Endodermal cell (in vitro differentiated cells): ENCODE data around the gene PTX3. TPM values are rescaled to one million over a fixed set of nuclear protein-coding genes. Genes with fewer than 3 reads are reported as not detected.

Source experiments
- DNase-seq: peaks from one replicate; pipeline ENCODE4 v3.0.0-alpha.2; 2017
- H3K27ac ChIP-seq: 2 replicates; pipeline ENCODE4 v1.5.1; 2013; ENCODE audit warnings: mild to moderate bottlenecking, low read depth, low read length, moderate library complexity
- H3K27me3 ChIP-seq: 2 replicates; pipeline ENCODE4 v1.6.1; 2013; ENCODE audit warnings: mild to moderate bottlenecking, low read length, moderate library complexity; ENCODE audit not compliant: insufficient read depth, control insufficient read depth, poor library complexity, severe bottlenecking
- H3K36me3 ChIP-seq: 2 replicates; pipeline ENCODE4 v1.7.0; 2013; ENCODE audit warnings: mild to moderate bottlenecking, low read length, moderate library complexity; ENCODE audit not compliant: control insufficient read depth, insufficient read depth
- H3K4me1 ChIP-seq: one replicate; pipeline ENCODE4 v1.7.0; 2013; ENCODE audit warnings: low read length; ENCODE audit not compliant: control insufficient read depth, insufficient read depth
- H3K4me3 ChIP-seq: 2 replicates; pipeline ENCODE4 v1.5.1; 2013; ENCODE audit warnings: mild to moderate bottlenecking, low read length, moderate library complexity
- H3K9ac ChIP-seq: 2 replicates; pipeline ENCODE4 v1.6.1; 2013; ENCODE audit warnings: mild to moderate bottlenecking, low read length, moderate library complexity; ENCODE audit not compliant: poor library complexity, severe bottlenecking; ENCODE audit errors: extremely low read depth
- H3K9me3 ChIP-seq: 2 replicates; pipeline ENCODE4 v1.6.1; 2013; ENCODE audit warnings: mild to moderate bottlenecking, low read length, moderate library complexity; ENCODE audit not compliant: control insufficient read depth
- H3K27ac Mint-ChIP-seq: 2 replicates; pipeline ENCODE4 v1.8.0; 2020; ENCODE audit warnings: mixed read lengths
- H3K27me3 Mint-ChIP-seq: 2 replicates; pipeline ENCODE4 v1.8.0; 2021; ENCODE audit warnings: mild to moderate bottlenecking, mixed read lengths; ENCODE audit not compliant: insufficient read depth
- H3K36me3 Mint-ChIP-seq: 2 replicates; pipeline ENCODE4 v1.8.0; 2020; ENCODE audit warnings: low read depth, mixed read lengths
- H3K4me1 Mint-ChIP-seq: 2 replicates; pipeline ENCODE4 v1.8.0; 2020; ENCODE audit warnings: mixed read lengths
- H3K4me3 Mint-ChIP-seq: 2 replicates; pipeline ENCODE4 v1.8.0; 2020; ENCODE audit warnings: mild to moderate bottlenecking, moderate library complexity, mixed read lengths
- H3K9me3 Mint-ChIP-seq: 2 replicates; pipeline ENCODE4 v1.8.0; 2020; ENCODE audit warnings: mild to moderate bottlenecking, mixed read lengths
- CTCF ChIP-seq: fragments of 200-600 bp; sonication (generic); conservative IDR thresholded peaks from 2 replicates; pipeline ENCODE4 v1.5.0; 2021; ENCODE audit warnings: antibody characterized with exemption, mild to moderate bottlenecking
- WGBS, 2 experiments: methylation state at CpG; one replicate each; pipeline versions ENCODE4 v1.1.5 to v1.1.7; 2013; ENCODE audit warnings: missing lambda C conversion rate in 2 of 2, mixed read lengths in 1 of 2; ENCODE audit not compliant: insufficient coverage in 1 of 2, insufficient read length in 1 of 2; 5-methylcytosine and 5-hydroxymethylcytosine counted together
- total RNA-seq, 2 donors: library from RNA; stranded (reverse); fragmentation: NEBNext Ultra II Directional in 1 of 2; extraction: Animal tissue kit (Norgen Biotek cat#: 25700) in 1 of 2; gene quantifications; 2 replicates in 1 of 2; 3 replicates in 1 of 2; pipeline ENCODE4 v1.2.1, GENCODE V29; 2021

The PTX3 gene
- total RNA-seq, 2 donors from 2014 or later, result 0.13 to 0.51 TPM

- Histone ChIP-seq H3K9me3 (no peaks in the 10 kb centered on the region), H3K4me1 (no peaks in the 10 kb centered on the region), H3K9ac (no peak overlapping the region), H3K27ac (no peak overlapping the region), H3K36me3 (no peaks in the 10 kb centered on the region), H3K27me3 (no peaks in the 10 kb centered on the region), H3K4me3 (no peak overlapping the region)
- no peak for TF ChIP-seq CTCF
- Mint-ChIP-seq H3K9me3 (no peaks in the 10 kb centered on the region), H3K27me3 (no peaks in the 10 kb centered on the region), H3K4me1 (no peaks in the 10 kb centered on the region), H3K27ac (no peak overlapping the region), H3K36me3 (no peaks in the 10 kb centered on the region), H3K4me3 (no peak overlapping the region)
- DNase-seq, result no peak
- 81 to 91% methylated on average over 2 of the region's 2 CpGs for WGBS, 2 experiments
These were observed 19.4 kb upstream of the PTX3 start for GRCh38 chr3:157417247-157417646.

GRCh38 chr3:157418104-157418503, 18.5 kb upstream of the PTX3 start:
- Histone ChIP-seq H3K27ac (no peak overlapping the region), H3K4me1 (no peaks in the 10 kb centered on the region), H3K27me3 (no peaks in the 10 kb centered on the region), H3K9me3 (no peaks in the 10 kb centered on the region), H3K9ac (no peak overlapping the region), H3K36me3 (no peaks in the 10 kb centered on the region), H3K4me3 (no peak overlapping the region)
- Mint-ChIP-seq H3K4me1 (no peaks in the 10 kb centered on the region), H3K27ac (no peak overlapping the region), H3K27me3 (no peaks in the 10 kb centered on the region), H3K9me3 (no peaks in the 10 kb centered on the region), H3K36me3 (no peaks in the 10 kb centered on the region), H3K4me3 (no peak overlapping the region)
- 74 to 88% methylated on average over 1 to 2 of the region's 2 CpGs for WGBS, 2 experiments
- no peak for DNase-seq
- no peak for TF ChIP-seq CTCF

- Mint-ChIP-seq H3K4me1 (no peaks in the 10 kb centered on the region), H3K36me3 (peaks cover 3% of the 10 kb centered on the region), H3K4me3 (no peak overlapping the region), H3K9me3 (peaks cover 14% of the 10 kb centered on the region), H3K27me3 (no peaks in the 10 kb centered on the region), H3K27ac (no peak overlapping the region)
- no peak for DNase-seq
- Histone ChIP-seq H3K9ac (no peak overlapping the region), H3K4me3 (no peak overlapping the region), H3K27me3 (no peaks in the 10 kb centered on the region), H3K27ac (no peak overlapping the region), H3K36me3 (no peaks in the 10 kb centered on the region), H3K4me1 (no peaks in the 10 kb centered on the region), H3K9me3 (no peaks in the 10 kb centered on the region)
- no peak for TF ChIP-seq CTCF
- WGBS, 2 experiments, result 81 to 93% methylated on average over 2 to 3 of the region's 3 CpGs
These were observed 16.0 kb upstream of the PTX3 start for GRCh38 chr3:157420606-157421130.
